ENCODE results near the gene TMEM163. TPM values are rescaled to one million over a fixed set of nuclear protein-coding genes. Genes with fewer than 3 reads are reported as not detected.

TMEM163 gene
- total RNA-seq, 1 experiment from 2014 or later = 0.12 TPM

DNA sequence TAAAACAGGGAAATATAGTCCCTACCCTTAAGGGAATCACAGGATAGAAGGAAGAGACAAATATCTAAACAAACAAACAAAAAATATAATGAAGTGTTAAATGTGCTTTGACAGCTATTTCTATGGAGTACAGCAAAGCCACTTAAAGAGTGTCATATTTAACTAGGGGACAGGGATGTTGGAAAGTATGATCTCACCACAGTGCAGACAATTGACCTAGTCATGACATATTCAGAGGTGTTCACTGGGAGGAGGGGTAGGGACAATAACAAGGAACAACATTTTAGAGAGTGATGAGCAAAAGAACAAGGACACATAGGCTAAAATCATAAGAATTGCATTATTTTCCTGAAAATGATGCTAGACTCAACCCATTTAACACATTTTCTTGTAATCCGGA is 107.5 kb downstream of the TMEM163 start:
- Histone ChIP-seq H3K9ac (ENCODE audit: low read length) (no peak overlapping the region), H3K27ac (ENCODE audit: low read depth, low read length) (no peak overlapping the region), H3K9me2 (ENCODE audit: insufficient read depth) (no peaks in the 10 kb centered on the region), H3K36me3 (ENCODE audit: control insufficient read depth in 1 of 2, insufficient read depth in 2 of 2, low read length in 2 of 2) (no peaks in the 10 kb centered on the region), H3K79me2 (ENCODE audit: insufficient read depth, low read length) (no peaks in the 10 kb centered on the region), H4K20me1 (ENCODE audit: insufficient read depth) (no peaks in the 10 kb centered on the region), H2AFZ (ENCODE audit: low read depth, low read length, poor library complexity, severe bottlenecking) (no peak overlapping the region), H3K9me3 (ENCODE audit: control insufficient read depth in 1 of 2, insufficient read depth in 1 of 2, low read depth in 1 of 2, low read length in 2 of 2) (no peaks in the 10 kb centered on the region), H3K4me1 (ENCODE audit: control insufficient read depth in 1 of 2, insufficient read depth in 2 of 2, low read length in 2 of 2) (no peaks in the 10 kb centered on the region), H3K27me3 (ENCODE audit: insufficient read depth, low read length) (no peaks in the 10 kb centered on the region), H3K4me3 (replicated peaks in 1 of 2; ENCODE audit: low read depth in 1 of 2, low read length in 2 of 2) (no peak overlapping the region), H3K4me2 (ENCODE audit: low read length) (no peak overlapping the region)
- no peak for DNase-seq (ENCODE audit: low read depth, low spot score)
- ATAC-seq = no peak
- intact Hi-C loops (cut with micrococcal nuclease) = no loop called here
- ChIA-PET RAD21 (ENCODE audit: low non-redundant PET in 1 of 2, low total read pairs in 2 of 2, uncharacterized antibody in 2 of 2, unreplicated experiment in 2 of 2) (no interaction called here), CTCF (no interaction called here), POLR2A (no interaction called here)
- BruUV-seq (replicated peaks) = no TSS peak
- TF ChIP-seq SP1 (IDR thresholded peaks at IDR 0.05; ENCODE audit: low read depth) = no peak
- no peak for TF ChIP-seq EGR1 (IDR thresholded peaks at IDR 0.05; ENCODE audit: low read depth)
- no peak for TF ChIP-seq MAX (IDR thresholded peaks at IDR 0.05)
- TF ChIP-seq, protein P1, sequence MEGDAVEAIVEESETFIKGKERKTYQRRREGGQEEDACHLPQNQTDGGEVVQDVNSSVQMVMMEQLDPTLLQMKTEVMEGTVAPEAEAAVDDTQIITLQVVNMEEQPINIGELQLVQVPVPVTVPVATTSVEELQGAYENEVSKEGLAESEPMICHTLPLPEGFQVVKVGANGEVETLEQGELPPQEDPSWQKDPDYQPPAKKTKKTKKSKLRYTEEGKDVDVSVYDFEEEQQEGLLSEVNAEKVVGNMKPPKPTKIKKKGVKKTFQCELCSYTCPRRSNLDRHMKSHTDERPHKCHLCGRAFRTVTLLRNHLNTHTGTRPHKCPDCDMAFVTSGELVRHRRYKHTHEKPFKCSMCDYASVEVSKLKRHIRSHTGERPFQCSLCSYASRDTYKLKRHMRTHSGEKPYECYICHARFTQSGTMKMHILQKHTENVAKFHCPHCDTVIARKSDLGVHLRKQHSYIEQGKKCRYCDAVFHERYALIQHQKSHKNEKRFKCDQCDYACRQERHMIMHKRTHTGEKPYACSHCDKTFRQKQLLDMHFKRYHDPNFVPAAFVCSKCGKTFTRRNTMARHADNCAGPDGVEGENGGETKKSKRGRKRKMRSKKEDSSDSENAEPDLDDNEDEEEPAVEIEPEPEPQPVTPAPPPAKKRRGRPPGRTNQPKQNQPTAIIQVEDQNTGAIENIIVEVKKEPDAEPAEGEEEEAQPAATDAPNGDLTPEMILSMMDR (IDR thresholded peaks at IDR 0.05 in 2 of 3, conservative IDR thresholded peaks at IDR 0.05 in 1 of 3; ENCODE audit: borderline replicate concordance in 1 of 3, insufficient read depth in 1 of 3, low read depth in 2 of 3, low read length in 2 of 3) = no peak
- no peak for TF ChIP-seq ZFX (IDR thresholded peaks at IDR 0.05)
- no peak for TF ChIP-seq EZH2 (IDR thresholded peaks at IDR 0.05)
- TF ChIP-seq TCF7L2 (IDR thresholded peaks at IDR 0.05; ENCODE audit: borderline replicate concordance, extremely low read depth, insufficient read depth, insufficient read length) = no peak
- TF ChIP-seq, protein P2, sequence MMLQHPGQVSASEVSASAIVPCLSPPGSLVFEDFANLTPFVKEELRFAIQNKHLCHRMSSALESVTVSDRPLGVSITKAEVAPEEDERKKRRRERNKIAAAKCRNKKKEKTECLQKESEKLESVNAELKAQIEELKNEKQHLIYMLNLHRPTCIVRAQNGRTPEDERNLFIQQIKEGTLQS (IDR thresholded peaks at IDR 0.05) = no peak
- TF ChIP-seq SIN3A (IDR thresholded peaks at IDR 0.05; ENCODE audit: low read depth) = no peak
- no peak for TF ChIP-seq CEBPB (IDR thresholded peaks at IDR 0.05; ENCODE audit: low read depth)
- no peak for TF ChIP-seq ELF1 (IDR thresholded peaks at IDR 0.05; ENCODE audit: borderline replicate concordance, low read depth)
- no peak for TF ChIP-seq JUND (IDR thresholded peaks at IDR 0.05)
- TF ChIP-seq, protein P3, sequence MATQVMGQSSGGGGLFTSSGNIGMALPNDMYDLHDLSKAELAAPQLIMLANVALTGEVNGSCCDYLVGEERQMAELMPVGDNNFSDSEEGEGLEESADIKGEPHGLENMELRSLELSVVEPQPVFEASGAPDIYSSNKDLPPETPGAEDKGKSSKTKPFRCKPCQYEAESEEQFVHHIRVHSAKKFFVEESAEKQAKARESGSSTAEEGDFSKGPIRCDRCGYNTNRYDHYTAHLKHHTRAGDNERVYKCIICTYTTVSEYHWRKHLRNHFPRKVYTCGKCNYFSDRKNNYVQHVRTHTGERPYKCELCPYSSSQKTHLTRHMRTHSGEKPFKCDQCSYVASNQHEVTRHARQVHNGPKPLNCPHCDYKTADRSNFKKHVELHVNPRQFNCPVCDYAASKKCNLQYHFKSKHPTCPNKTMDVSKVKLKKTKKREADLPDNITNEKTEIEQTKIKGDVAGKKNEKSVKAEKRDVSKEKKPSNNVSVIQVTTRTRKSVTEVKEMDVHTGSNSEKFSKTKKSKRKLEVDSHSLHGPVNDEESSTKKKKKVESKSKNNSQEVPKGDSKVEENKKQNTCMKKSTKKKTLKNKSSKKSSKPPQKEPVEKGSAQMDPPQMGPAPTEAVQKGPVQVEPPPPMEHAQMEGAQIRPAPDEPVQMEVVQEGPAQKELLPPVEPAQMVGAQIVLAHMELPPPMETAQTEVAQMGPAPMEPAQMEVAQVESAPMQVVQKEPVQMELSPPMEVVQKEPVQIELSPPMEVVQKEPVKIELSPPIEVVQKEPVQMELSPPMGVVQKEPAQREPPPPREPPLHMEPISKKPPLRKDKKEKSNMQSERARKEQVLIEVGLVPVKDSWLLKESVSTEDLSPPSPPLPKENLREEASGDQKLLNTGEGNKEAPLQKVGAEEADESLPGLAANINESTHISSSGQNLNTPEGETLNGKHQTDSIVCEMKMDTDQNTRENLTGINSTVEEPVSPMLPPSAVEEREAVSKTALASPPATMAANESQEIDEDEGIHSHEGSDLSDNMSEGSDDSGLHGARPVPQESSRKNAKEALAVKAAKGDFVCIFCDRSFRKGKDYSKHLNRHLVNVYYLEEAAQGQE (IDR thresholded peaks at IDR 0.05; ENCODE audit: low read depth) = no peak
- TF ChIP-seq YY1 (IDR thresholded peaks at IDR 0.05; ENCODE audit: extremely low read depth, insufficient replicate concordance, low read depth, low read length) = no peak
- no peak for TF ChIP-seq EZH2phosphoT487 (IDR thresholded peaks at IDR 0.05; ENCODE audit: borderline replicate concordance)
- no peak for TF ChIP-seq POLR2AphosphoS5 (IDR thresholded peaks at IDR 0.05; ENCODE audit: low read depth, low read length)
- no peak for TF ChIP-seq CBX3 (IDR thresholded peaks at IDR 0.05; ENCODE audit: low read depth)
- no peak for TF ChIP-seq FOSL1 (IDR thresholded peaks at IDR 0.05; ENCODE audit: low read depth)

All from HCT116 (cell line).